ENCODE measurements around the gene ZNF883.
"Not testable (repeated sequence)": the region's sequence is repeated elsewhere in the genome, so short reads cannot be mapped to it uniquely, and the experiment has no call there.

The ZNF883 gene

DNA sequence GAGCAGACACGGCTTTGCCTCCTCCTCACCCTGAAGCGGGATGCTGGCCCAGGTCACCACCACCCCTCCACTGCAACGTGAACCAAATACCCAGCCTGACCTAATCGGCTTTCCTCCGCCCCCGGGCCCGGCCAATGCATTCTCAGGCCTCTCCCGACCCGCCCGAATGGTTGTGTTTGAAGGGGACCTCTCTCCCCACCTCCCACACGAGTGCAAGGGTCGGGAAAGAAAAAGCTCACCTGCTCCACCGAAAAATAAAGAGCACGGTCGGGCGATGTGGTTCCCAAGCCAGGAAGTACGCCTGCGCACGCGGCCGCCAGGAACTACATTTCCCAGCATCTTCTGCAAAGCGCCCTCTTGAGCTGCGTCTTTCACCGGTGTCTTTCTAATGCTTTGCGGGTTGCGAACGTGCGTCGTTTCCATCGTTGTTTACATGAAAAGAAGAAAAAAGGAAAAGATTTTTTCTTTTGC, at the start of gene ZNF883:
ZNF883 (minus strand) TSS at position 282 of the 471 bp plus-strand sequence.
- peak within 1 kb of the TSS; percentile 33 to 43 for H3K4me3 ChIP-seq
- DNase-seq, result no peak
- no peaks in the 10 kb centered on the region for H3K27me3 ChIP-seq
- H3K27ac ChIP-seq, result no peak within 1 kb of the TSS
- peaks cover 0 to 3% (median 0%) of the 10 kb centered on the region in 4 donors for H3K4me1 ChIP-seq
- H3K36me3 ChIP-seq, result peaks cover 0 to 26% (median 4%) of the 10 kb centered on the region in 3 donors
- H3K9me3 ChIP-seq, result peaks cover 0 to 58% (median 8%) of the 10 kb centered on the region in 3 donors
- intact Hi-C loops (cut with DNase I; ENCODE audit: low total_unique reads), result no loop called here
- TF ChIP-seq, protein P1, sequence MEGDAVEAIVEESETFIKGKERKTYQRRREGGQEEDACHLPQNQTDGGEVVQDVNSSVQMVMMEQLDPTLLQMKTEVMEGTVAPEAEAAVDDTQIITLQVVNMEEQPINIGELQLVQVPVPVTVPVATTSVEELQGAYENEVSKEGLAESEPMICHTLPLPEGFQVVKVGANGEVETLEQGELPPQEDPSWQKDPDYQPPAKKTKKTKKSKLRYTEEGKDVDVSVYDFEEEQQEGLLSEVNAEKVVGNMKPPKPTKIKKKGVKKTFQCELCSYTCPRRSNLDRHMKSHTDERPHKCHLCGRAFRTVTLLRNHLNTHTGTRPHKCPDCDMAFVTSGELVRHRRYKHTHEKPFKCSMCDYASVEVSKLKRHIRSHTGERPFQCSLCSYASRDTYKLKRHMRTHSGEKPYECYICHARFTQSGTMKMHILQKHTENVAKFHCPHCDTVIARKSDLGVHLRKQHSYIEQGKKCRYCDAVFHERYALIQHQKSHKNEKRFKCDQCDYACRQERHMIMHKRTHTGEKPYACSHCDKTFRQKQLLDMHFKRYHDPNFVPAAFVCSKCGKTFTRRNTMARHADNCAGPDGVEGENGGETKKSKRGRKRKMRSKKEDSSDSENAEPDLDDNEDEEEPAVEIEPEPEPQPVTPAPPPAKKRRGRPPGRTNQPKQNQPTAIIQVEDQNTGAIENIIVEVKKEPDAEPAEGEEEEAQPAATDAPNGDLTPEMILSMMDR (IDR thresholded peaks at IDR 0.05), result no peak

DNA sequence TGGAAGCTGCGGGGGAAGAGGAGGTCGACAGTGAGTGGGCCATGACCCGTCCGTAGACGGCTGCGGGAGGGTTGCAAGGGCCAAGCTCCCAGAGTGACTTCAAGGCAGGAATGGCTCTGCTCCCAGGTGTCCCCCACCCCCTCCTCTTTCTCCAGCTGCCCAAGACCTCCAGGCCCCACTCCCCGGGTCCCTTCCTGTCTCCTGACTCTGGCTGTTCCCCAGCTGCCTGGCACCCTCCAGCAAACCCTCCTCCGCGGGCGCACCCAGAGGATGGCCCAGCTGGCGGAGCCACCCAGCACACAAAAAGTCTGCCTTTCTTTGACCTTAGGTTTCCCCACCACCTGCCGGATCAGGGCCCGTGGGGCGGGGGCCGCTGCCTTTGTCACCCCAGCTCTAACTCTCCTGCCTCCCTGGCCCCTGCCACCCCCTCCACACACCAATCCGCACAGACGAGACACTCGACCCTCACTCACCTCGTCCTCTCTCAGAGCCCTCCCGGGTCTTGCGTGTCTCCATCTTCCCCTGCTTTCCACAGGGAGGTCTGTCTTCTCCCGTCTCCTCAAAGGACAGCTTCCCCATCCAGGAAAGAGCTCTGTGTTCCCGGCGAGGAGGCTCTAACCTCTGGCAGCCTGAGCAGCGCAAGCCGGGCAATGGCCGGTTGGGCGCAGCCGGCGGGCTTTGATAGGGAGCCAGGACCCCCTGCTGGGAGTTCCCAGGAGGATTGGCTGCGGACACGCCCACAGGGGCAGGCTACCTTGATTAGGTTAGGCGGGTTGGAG, 49.3 kb upstream of the ZNF883 start:
- peak in 1 of 2 donors; percentile 85 for DNase-seq
- Histone ChIP-seq H3K9me3 (peaks cover 0 to 33% (median 21%) of the 10 kb centered on the region in 3 donors), H3K27me3 (peaks cover 0 to 31% of the 10 kb centered on the region in 2 donors)
- H3K36me3 ChIP-seq; H3K4me1 ChIP-seq; H3K27ac ChIP-seq; H3K4me3 ChIP-seq; intact Hi-C loops (cut with DNase I; ENCODE audit: low total_unique reads): not testable (repeated sequence)

DNA sequence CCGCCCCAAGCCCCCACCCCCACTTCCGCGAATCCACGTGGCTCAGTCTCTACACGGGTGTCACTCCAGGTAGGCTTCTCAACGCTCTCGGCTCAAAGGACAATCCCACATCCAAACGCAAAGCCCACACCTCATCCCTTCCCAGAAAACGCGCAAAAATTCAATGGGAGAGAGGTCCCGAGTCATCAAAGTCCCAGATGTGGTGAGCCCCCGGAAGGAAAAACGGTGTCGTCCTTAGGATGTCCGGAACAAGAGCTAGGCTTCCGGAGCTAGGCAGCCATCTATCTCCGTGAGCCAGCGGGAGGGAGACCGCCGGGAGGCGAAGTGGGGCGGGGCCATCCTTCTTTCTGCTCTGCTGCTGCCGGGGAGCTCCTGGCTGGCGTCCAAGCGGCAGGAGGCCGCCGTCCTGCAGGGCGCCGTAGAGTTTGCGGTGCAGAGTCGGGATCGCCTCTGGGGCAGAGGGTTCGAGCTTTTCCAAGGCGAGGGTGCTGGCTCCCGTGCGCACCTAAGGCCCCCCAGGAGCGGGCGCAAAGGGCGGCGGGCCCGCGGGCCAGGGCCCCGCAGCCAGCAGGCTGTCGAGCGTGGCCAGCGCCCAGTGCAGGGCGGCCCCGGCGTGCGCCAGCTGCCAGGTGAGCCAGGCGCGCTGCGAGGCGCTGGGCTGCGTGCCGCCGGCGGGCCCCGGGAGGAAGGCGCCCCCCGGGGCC, 47.7 kb upstream of the ZNF883 start:
- Histone ChIP-seq H3K9me3 (peaks cover 0 to 39% (median 21%) of the 10 kb centered on the region in 3 donors), H3K27me3 (peaks cover 0 to 31% of the 10 kb centered on the region in 2 donors)
- H3K27ac ChIP-seq; intact Hi-C loops (cut with DNase I; ENCODE audit: low total_unique reads); H3K4me1 ChIP-seq; H3K36me3 ChIP-seq; H3K4me3 ChIP-seq: not testable (repeated sequence)
- peak in 1 of 2 donors; percentile 69 for DNase-seq

DNA sequence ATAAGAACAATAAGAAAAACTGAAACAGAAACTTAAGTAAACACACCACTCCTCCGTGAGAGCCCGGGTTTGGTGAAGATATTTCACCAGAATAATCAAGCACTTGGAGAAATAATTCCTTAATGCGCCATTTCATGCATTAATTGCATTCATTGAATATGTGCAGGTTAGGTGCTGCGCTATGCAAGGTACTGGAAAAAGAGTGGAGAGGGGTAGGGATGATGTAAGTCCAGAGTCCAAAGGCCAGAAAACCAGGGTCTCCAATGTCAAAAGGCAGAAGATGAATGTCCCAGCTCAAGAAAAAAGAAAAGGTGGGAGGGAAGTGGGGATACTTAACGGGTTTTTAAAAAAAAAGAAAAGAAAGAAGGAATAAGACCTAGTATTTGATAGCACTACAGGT, 45.2 kb upstream of the ZNF883 start:
- peaks cover 0 to 17% (median 13%) of the 10 kb centered on the region in 3 donors for H3K36me3 ChIP-seq
- TF ChIP-seq, protein P1 (IDR thresholded peaks at IDR 0.05), result no peak
- intact Hi-C loops (cut with DNase I; ENCODE audit: low total_unique reads), result no loop called here
- peaks cover 0 to 9% (median 4%) of the 10 kb centered on the region in 4 donors for H3K4me1 ChIP-seq
- peaks cover 0 to 21% of the 10 kb centered on the region in 2 donors for H3K27me3 ChIP-seq
- no peak for DNase-seq
- peak overlapping the region; percentile 67 to 82 for H3K4me3 ChIP-seq
- peak overlapping the region; percentile 70 to 80 for H3K27ac ChIP-seq
- H3K9me3 ChIP-seq, result peaks cover 5 to 58% (median 33%) of the 10 kb centered on the region in 3 donors

DNA sequence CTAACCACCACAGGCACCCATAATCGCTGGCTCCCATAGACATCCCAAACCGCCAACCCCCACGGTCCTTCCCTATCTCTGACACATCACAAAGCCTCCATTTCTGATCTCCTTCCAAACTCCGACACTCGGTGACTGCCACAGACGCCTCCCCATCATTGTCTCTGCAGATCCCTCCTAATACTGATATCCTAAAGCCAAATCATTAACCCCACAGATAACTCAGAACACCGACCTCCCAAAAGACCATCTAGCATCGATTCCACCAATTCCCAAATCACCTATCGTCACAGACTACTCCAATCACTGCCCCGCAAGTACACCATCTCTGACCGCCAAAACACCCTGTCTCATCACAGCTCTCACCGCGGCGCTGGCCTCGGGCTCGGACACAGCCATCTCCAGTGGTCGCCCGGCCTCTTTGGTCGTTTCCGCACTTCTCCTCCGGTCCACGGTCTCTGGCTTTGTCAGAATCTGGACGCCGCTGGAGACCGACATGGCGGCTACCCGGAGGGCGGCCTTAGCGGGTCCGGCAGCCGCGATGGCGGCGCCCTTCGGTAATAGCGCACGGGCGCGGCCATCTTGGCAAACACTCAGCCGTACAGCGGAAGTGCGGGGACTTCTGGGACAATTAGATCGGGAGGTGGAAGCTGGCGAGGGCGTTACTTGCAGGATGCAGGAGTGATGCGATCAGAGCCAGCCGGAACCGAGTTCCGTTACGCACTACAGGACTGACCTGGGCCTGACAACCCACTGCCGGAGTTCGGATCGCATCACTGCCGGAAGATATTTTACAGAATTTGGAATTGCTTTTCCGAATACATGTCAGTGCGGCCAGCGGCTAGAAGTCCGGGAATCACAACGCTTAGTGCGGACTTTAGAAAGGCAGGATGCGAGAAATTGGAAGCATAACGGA, 44.5 kb upstream of the ZNF883 start, which contains the start of gene ZFP37:
ZFP37 (minus strand) TSS at position 534 of the 916 bp plus-strand sequence; CDS start at position 498, 36 bp downstream.
- H3K4me3 ChIP-seq, result peak within 1 kb of the TSS; percentile 67 to 82
- H3K9me3 ChIP-seq, result peaks cover 5 to 61% (median 38%) of the 10 kb centered on the region in 3 donors
- intact Hi-C loops (cut with DNase I; ENCODE audit: low total_unique reads), result no loop called here
- H3K27me3 ChIP-seq, result peaks cover 0 to 18% of the 10 kb centered on the region in 2 donors
- peaks cover 0 to 9% (median 4%) of the 10 kb centered on the region in 4 donors for H3K4me1 ChIP-seq
- peak within 1 kb of the TSS; percentile 70 to 80 for H3K27ac ChIP-seq
- TF ChIP-seq, protein P1 (IDR thresholded peaks at IDR 0.05), result no peak
- peaks cover 7 to 25% (median 20%) of the 10 kb centered on the region in 3 donors for H3K36me3 ChIP-seq
- DNase-seq, result peak; percentile 96
